Measurements from ENCODE around the gene PRDX5.

GRCh38 chr11:64357446-64357845 lies 39.5 kb downstream of the PRDX5 start:
- TF ChIP-seq TAF1 (conservative IDR thresholded peaks at IDR 0.05): no peak
- TF ChIP-seq ZBTB33 (IDR thresholded peaks at IDR 0.05): no peak
- no peak for TF ChIP-seq CTCF (IDR thresholded peaks at IDR 0.05; ENCODE audit: low read depth, low read length, missing input control)
- no peak for TF ChIP-seq SP1 (IDR thresholded peaks at IDR 0.05)
- TF ChIP-seq MAX (IDR thresholded peaks at IDR 0.05): no peak
- no peak for TF ChIP-seq RXRA (IDR thresholded peaks at IDR 0.05)
- no peak for TF ChIP-seq JUND (IDR thresholded peaks at IDR 0.05)
- TF ChIP-seq GABPA (IDR thresholded peaks at IDR 0.05 in 1 of 2, conservative IDR thresholded peaks at IDR 0.05 in 1 of 2): no peak
- no peak for TF ChIP-seq YY1 (IDR thresholded peaks at IDR 0.05)
- no peak for TF ChIP-seq HNF4G (IDR thresholded peaks at IDR 0.05)
- TF ChIP-seq ATF3 (IDR thresholded peaks at IDR 0.05): no peak
- TF ChIP-seq FOXA1 (IDR thresholded peaks at IDR 0.05): no peak
- TF ChIP-seq REST (IDR thresholded peaks at IDR 0.05): no peak
